GM08714 (cell line): ENCODE measurements around the gene CHD1L.
"Not testable (repeated sequence)": the region's sequence is repeated elsewhere in the genome, so short reads cannot be mapped to it uniquely, and the experiment has no call there.

ENCODE experiments used
- H3K4me3 ChIP-seq: fragments of 200-500 bp; sonication (Bioruptor generic); 2 replicates; pipeline ENCODE4 v1.5.1; 2014; ENCODE audit warnings: mild to moderate bottlenecking, low read length, inconsistent platforms
- ZNF274 ChIP-seq: IDR thresholded peaks from 2 replicates; pipeline ENCODE4 v1.6.1; 2012; ENCODE audit warnings: mild to moderate bottlenecking, low read depth, low read length

The CHD1L gene

GRCh38 chr1:147272042-147272441, 29.6 kb downstream of the CHD1L start:
- TF ChIP-seq ZNF274 = no peak
- no peak overlapping the region for H3K4me3 ChIP-seq

- no peak overlapping the region for H3K4me3 ChIP-seq
- no peak for TF ChIP-seq ZNF274
Observed at GRCh38 chr1:147273409-147274336, 31.2 kb downstream of the CHD1L start.

GRCh38 chr1:147281950-147282349, 39.5 kb downstream of the CHD1L start:
- H3K4me3 ChIP-seq = no peak overlapping the region
- no peak for TF ChIP-seq ZNF274

GRCh38 chr1:147283011-147283410, 40.5 kb downstream of the CHD1L start:
- H3K4me3 ChIP-seq = no peak overlapping the region
- no peak for TF ChIP-seq ZNF274

GRCh38 chr1:147287133-147287865, 44.8 kb downstream of the CHD1L start:
- no peak overlapping the region for H3K4me3 ChIP-seq
- no peak for TF ChIP-seq ZNF274

- TF ChIP-seq ZNF274 = no peak
- no peak overlapping the region for H3K4me3 ChIP-seq
Observed at GRCh38 chr1:147292012-147292411, 49.5 kb downstream of the CHD1L start.

GRCh38 chr1:147292631-147293251, 50.3 kb downstream of the CHD1L start:
- TF ChIP-seq ZNF274 = no peak
- no peak overlapping the region for H3K4me3 ChIP-seq

- H3K4me3 ChIP-seq = no peak overlapping the region
- no peak for TF ChIP-seq ZNF274
Observed at GRCh38 chr1:147297438-147297837, 55.0 kb downstream of the CHD1L start.

- not testable (repeated sequence) for H3K4me3 ChIP-seq
Observed at GRCh38 chr1:147305803-147306202, 63.3 kb downstream of the CHD1L start.

GRCh38 chr1:147316968-147317367, 74.5 kb downstream of the CHD1L start:
- H3K4me3 ChIP-seq = no peak overlapping the region
- TF ChIP-seq ZNF274 = no peak

GRCh38 chr1:147326933-147327687, 84.6 kb downstream of the CHD1L start:
- not testable (repeated sequence) for H3K4me3 ChIP-seq

- H3K4me3 ChIP-seq = no peak overlapping the region
- TF ChIP-seq ZNF274 = no peak
Observed at GRCh38 chr1:147334292-147334691, 91.8 kb downstream of the CHD1L start.

GRCh38 chr1:147336291-147336690, 93.8 kb downstream of the CHD1L start:
- TF ChIP-seq ZNF274 = no peak
- no peak overlapping the region for H3K4me3 ChIP-seq

GRCh38 chr1:147337040-147337630, 94.7 kb downstream of the CHD1L start:
- no peak overlapping the region for H3K4me3 ChIP-seq
- TF ChIP-seq ZNF274 = no peak
